ENCODE data around the gene NEUROD6.

Gene NEUROD6

GRCh38 chr7:31299336-31299735 lies 41.2 kb downstream of the NEUROD6 start:
- in situ Hi-C loops (cut with MboI; ENCODE audit: low pct_unique_long_range_greater_than_20kb, low sequenced_read_pairs): no loop called here
- DNase-seq: no peak

DNA sequence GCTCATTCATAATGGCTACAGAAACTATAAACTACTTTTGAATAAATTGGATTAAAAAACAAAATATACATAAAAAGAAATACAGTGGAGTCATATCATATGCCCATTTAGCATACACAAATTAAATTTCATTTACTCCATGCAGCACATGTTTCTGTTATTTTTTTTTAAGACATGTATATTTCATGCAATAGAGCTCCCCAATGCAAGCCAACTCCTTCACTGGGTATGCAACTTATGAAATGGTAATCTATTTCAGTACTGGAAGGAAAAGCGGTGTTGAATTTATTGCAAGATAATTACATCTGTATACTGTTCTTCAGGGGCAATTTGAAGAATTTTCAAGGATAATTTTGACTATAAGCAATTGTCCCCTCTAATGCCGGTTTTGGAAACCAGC lies 49.9 kb downstream of the NEUROD6 start:
- in situ Hi-C loops (cut with MboI; ENCODE audit: low pct_unique_long_range_greater_than_20kb, low sequenced_read_pairs): no loop called here
- DNase-seq: no peak

Data from KBM-7 (cell line).